ENCODE results near the gene STK33.

The STK33 gene

GRCh38 chr11:8347978-8348377, 246.1 kb downstream of the STK33 start:
- no peak overlapping the region for H3K27ac ChIP-seq (ENCODE audit: extremely low read depth, low read depth, low read length)
- no peak overlapping the region for H3K4me3 ChIP-seq (ENCODE audit: low read depth, low read length)
- H3K4me1 ChIP-seq (ENCODE audit: control insufficient read depth, insufficient read depth, low read length), result no peaks in the 10 kb centered on the region
- CTCF ChIA-PET, result interaction anchor here (1.2 kb wide), 1 partner anchor 31 kb away, joined by 3 read pairs; no protein-coding TSS in a partner anchor
- TF ChIP-seq ZNF830 (tag by site-specific recombination; IDR thresholded peaks at IDR 0.05; ENCODE audit: low read depth), result no peak
- TF ChIP-seq ZNF660 (tag by site-specific recombination; IDR thresholded peaks at IDR 0.05), result no peak
- TF ChIP-seq ZNF704 (tag by site-specific recombination; IDR thresholded peaks at IDR 0.05), result no peak
- TF ChIP-seq ZBTB21 (tag by site-specific recombination; IDR thresholded peaks at IDR 0.05), result no peak
- TF ChIP-seq OSR2 (tag by site-specific recombination; IDR thresholded peaks at IDR 0.05), result no peak
- TF ChIP-seq PATZ1 (tag by site-specific recombination; IDR thresholded peaks at IDR 0.05), result no peak
- no peak for TF ChIP-seq ZNF707 (tag by site-specific recombination; IDR thresholded peaks at IDR 0.05)
- no peak for TF ChIP-seq ZNF48 (tag by site-specific recombination; IDR thresholded peaks at IDR 0.05)
- no peak for TF ChIP-seq YY2 (tag by site-specific recombination; IDR thresholded peaks at IDR 0.05)
- no peak for TF ChIP-seq ZNF639 (tag by site-specific recombination; IDR thresholded peaks at IDR 0.05)
- TF ChIP-seq PRDM10 (tag by site-specific recombination; IDR thresholded peaks at IDR 0.05), result no peak
- no peaks in the 10 kb centered on the region for H3K36me3 ChIP-seq (ENCODE audit: control insufficient read depth in 2 of 2, insufficient read depth in 1 of 2, low read length in 2 of 2)
- POLR2A ChIA-PET, result no interaction called here
- H3K9me3 ChIP-seq (ENCODE audit: control insufficient read depth, insufficient read depth, low read depth, low read length), result no peaks in the 10 kb centered on the region

- Histone ChIP-seq H3K36me3 (ENCODE audit: control insufficient read depth in 2 of 2, insufficient read depth in 1 of 2, low read length in 2 of 2) (no peaks in the 10 kb centered on the region), H3K4me1 (ENCODE audit: control insufficient read depth, insufficient read depth, low read length) (no peaks in the 10 kb centered on the region), H3K27ac (ENCODE audit: extremely low read depth, low read depth, low read length) (no peak overlapping the region), H3K9me3 (ENCODE audit: control insufficient read depth, insufficient read depth, low read depth, low read length) (no peaks in the 10 kb centered on the region), H3K4me3 (ENCODE audit: low read depth, low read length) (no peak overlapping the region)
- no peak for TF ChIP-seq ZNF791 (tag by site-specific recombination; IDR thresholded peaks at IDR 0.05)
- POLR2A ChIA-PET, result no interaction called here
- CTCF ChIA-PET, result interaction anchor here (0.7 kb wide), 1 partner anchor 17 kb away, joined by 3 read pairs; no protein-coding TSS in a partner anchor
Observed at GRCh38 chr11:8346157-8346755, 247.8 kb downstream of the STK33 start.

GRCh38 chr11:8345179-8345578, 248.8 kb downstream of the STK33 start:
- TF ChIP-seq ZNF777 (tag by site-specific recombination; IDR thresholded peaks at IDR 0.05; ENCODE audit: borderline replicate concordance) (no peak), ZNF280D (tag by site-specific recombination; IDR thresholded peaks at IDR 0.05) (no peak), ZNF629 (tag by site-specific recombination; IDR thresholded peaks at IDR 0.05) (no peak), ZNF248 (tag by site-specific recombination; IDR thresholded peaks at IDR 0.05) (no peak), PRDM6 (tag by site-specific recombination; IDR thresholded peaks at IDR 0.05) (no peak), IKZF3 (tag by site-specific recombination; IDR thresholded peaks at IDR 0.05) (no peak)
- POLR2A ChIA-PET, result no interaction called here

More at GRCh38 chr11:8345179-8345578, 248.8 kb downstream of the STK33 start:
- Histone ChIP-seq H3K9me3 (ENCODE audit: control insufficient read depth, insufficient read depth, low read depth, low read length) (no peaks in the 10 kb centered on the region), H3K4me1 (ENCODE audit: control insufficient read depth, insufficient read depth, low read length) (no peaks in the 10 kb centered on the region), H3K36me3 (ENCODE audit: control insufficient read depth in 2 of 2, insufficient read depth in 1 of 2, low read length in 2 of 2) (no peaks in the 10 kb centered on the region), H3K4me3 (ENCODE audit: low read depth, low read length) (no peak overlapping the region), H3K27ac (ENCODE audit: extremely low read depth, low read depth, low read length) (no peak overlapping the region)
- CTCF ChIA-PET, result interaction anchor here (0.7 kb wide), 1 partner anchor 1639 kb away, joined by 3 read pairs; no protein-coding TSS in a partner anchor

Measured in HEK293 (cell line).